ENCODE data around the gene MMEL1.

Gene MMEL1

GRCh38 chr1:2546515-2547209 lies 86.2 kb downstream of the MMEL1 start:
- Histone ChIP-seq H3K4me3 (ENCODE audit: low read depth, low read length) (peak overlapping the region; percentile 29), H3K79me1 (ENCODE audit: low read length) (peaks cover 8% of the 10 kb centered on the region), H4K12ac (ENCODE audit: low read depth, low read length) (no peak overlapping the region), H3K14ac (ENCODE audit: low read length) (peak overlapping the region; percentile 49), H3K27ac (ENCODE audit: low read depth, low read length) (no peak overlapping the region), H3K9ac (ENCODE audit: low read length) (no peak overlapping the region), H2BK120ac (ENCODE audit: insufficient read depth, low read length, poor library complexity) (no peak overlapping the region), H2BK5ac (ENCODE audit: low read depth, low read length, poor library complexity) (no peak overlapping the region), H4K91ac (ENCODE audit: low read depth, low read length) (peak overlapping the region; percentile 20), H3K4me1 (ENCODE audit: control insufficient read depth in 1 of 2, insufficient read depth in 2 of 2, low read length in 2 of 2) (peaks cover 13 to 21% of the 10 kb centered on the region in 2 experiments), H3K27me3 (ENCODE audit: insufficient read depth, low read length) (no peaks in the 10 kb centered on the region), H4K8ac (ENCODE audit: low read depth, low read length) (peak overlapping the region; percentile 55), H3K36me3 (ENCODE audit: control insufficient read depth in 1 of 2, insufficient read depth in 2 of 2, low read length in 2 of 2) (no peaks in the 10 kb centered on the region), H3K23ac (ENCODE audit: low read length) (no peak overlapping the region), H3K9me3 (ENCODE audit: insufficient read depth, low read depth, low read length) (no peaks in the 10 kb centered on the region), H3K79me2 (ENCODE audit: control insufficient read depth, insufficient read depth, low read length, poor library complexity) (no peaks in the 10 kb centered on the region), H2AFZ (ENCODE audit: insufficient read depth, low read length, poor library complexity) (peak overlapping the region; percentile 32), H3K18ac (ENCODE audit: low read length) (peak overlapping the region; percentile 71), H3K4me2 (ENCODE audit: low read length) (peak overlapping the region; percentile 57), H2AK5ac (ENCODE audit: low read length) (no peak overlapping the region), H3K4ac (ENCODE audit: low read depth, low read length) (no peak overlapping the region), H2BK12ac (ENCODE audit: low read length) (no peak overlapping the region)
- WGBS (ENCODE audit: extremely low coverage, insufficient coverage, insufficient read length) = no CpG with 5 or more reads among the region's 52 CpGs
- DNase-seq = peak; percentile 62 to 77

GRCh38 chr1:2545754-2546514 lies 86.9 kb downstream of the MMEL1 start:
- peak overlapping the region; percentile 32 for H2AFZ ChIP-seq (ENCODE audit: insufficient read depth, low read length, poor library complexity)
- no peaks in the 10 kb centered on the region for H3K9me3 ChIP-seq (ENCODE audit: insufficient read depth, low read depth, low read length)
- H3K4ac ChIP-seq (ENCODE audit: low read depth, low read length) = no peak overlapping the region
- peak overlapping the region; percentile 29 for H3K4me3 ChIP-seq (ENCODE audit: low read depth, low read length)
- no peak overlapping the region for H3K27ac ChIP-seq (ENCODE audit: low read depth, low read length)
- H3K9ac ChIP-seq (ENCODE audit: low read length) = no peak overlapping the region
- peak overlapping the region; percentile 71 for H3K18ac ChIP-seq (ENCODE audit: low read length)
- H3K27me3 ChIP-seq (ENCODE audit: insufficient read depth, low read length) = peaks cover 2% of the 10 kb centered on the region
- H2BK120ac ChIP-seq (ENCODE audit: insufficient read depth, low read length, poor library complexity) = no peak overlapping the region
- peak overlapping the region; percentile 20 for H4K91ac ChIP-seq (ENCODE audit: low read depth, low read length)
- no peak overlapping the region for H2BK5ac ChIP-seq (ENCODE audit: low read depth, low read length, poor library complexity)
- WGBS (ENCODE audit: extremely low coverage, insufficient coverage, insufficient read length) = no CpG with 5 or more reads among the region's 43 CpGs
- H3K79me2 ChIP-seq (ENCODE audit: control insufficient read depth, insufficient read depth, low read length, poor library complexity) = no peaks in the 10 kb centered on the region
- no peak overlapping the region for H2BK12ac ChIP-seq (ENCODE audit: low read length)
- H4K8ac ChIP-seq (ENCODE audit: low read depth, low read length) = peak overlapping the region; percentile 55
- H2AK5ac ChIP-seq (ENCODE audit: low read length) = no peak overlapping the region
- no peaks in the 10 kb centered on the region for H3K36me3 ChIP-seq (ENCODE audit: control insufficient read depth in 1 of 2, insufficient read depth in 2 of 2, low read length in 2 of 2)
- DNase-seq = peak; percentile 87 to 90
- peak overlapping the region; percentile 57 for H3K4me2 ChIP-seq (ENCODE audit: low read length)
- peak overlapping the region; percentile 49 for H3K14ac ChIP-seq (ENCODE audit: low read length)
- peaks cover 8% of the 10 kb centered on the region for H3K79me1 ChIP-seq (ENCODE audit: low read length)
- peaks cover 13 to 21% of the 10 kb centered on the region in 2 experiments for H3K4me1 ChIP-seq (ENCODE audit: control insufficient read depth in 1 of 2, insufficient read depth in 2 of 2, low read length in 2 of 2)
- H4K12ac ChIP-seq (ENCODE audit: low read depth, low read length) = no peak overlapping the region
- no peak overlapping the region for H3K23ac ChIP-seq (ENCODE audit: low read length)

GRCh38 chr1:2544875-2545640 lies 87.8 kb downstream of the MMEL1 start:
- peak overlapping the region; percentile 25 for H2BK12ac ChIP-seq (ENCODE audit: low read length)
- peaks cover 13 to 21% of the 10 kb centered on the region in 2 experiments for H3K4me1 ChIP-seq (ENCODE audit: control insufficient read depth in 1 of 2, insufficient read depth in 2 of 2, low read length in 2 of 2)
- H3K79me2 ChIP-seq (ENCODE audit: control insufficient read depth, insufficient read depth, low read length, poor library complexity) = no peaks in the 10 kb centered on the region
- H2BK5ac ChIP-seq (ENCODE audit: low read depth, low read length, poor library complexity) = no peak overlapping the region
- no peak overlapping the region for H3K4me3 ChIP-seq (ENCODE audit: low read depth, low read length)
- H3K36me3 ChIP-seq (ENCODE audit: control insufficient read depth in 1 of 2, insufficient read depth in 2 of 2, low read length in 2 of 2) = no peaks in the 10 kb centered on the region
- H3K27ac ChIP-seq (ENCODE audit: low read depth, low read length) = no peak overlapping the region
- no peak overlapping the region for H3K23ac ChIP-seq (ENCODE audit: low read length)
- H2AK5ac ChIP-seq (ENCODE audit: low read length) = no peak overlapping the region
- DNase-seq = peak; percentile 86 to 89
- no peak overlapping the region for H3K18ac ChIP-seq (ENCODE audit: low read length)
- H3K4me2 ChIP-seq (ENCODE audit: low read length) = no peak overlapping the region
- no peak overlapping the region for H2BK120ac ChIP-seq (ENCODE audit: insufficient read depth, low read length, poor library complexity)
- no peaks in the 10 kb centered on the region for H3K9me3 ChIP-seq (ENCODE audit: insufficient read depth, low read depth, low read length)
- H4K8ac ChIP-seq (ENCODE audit: low read depth, low read length) = no peak overlapping the region
- peak overlapping the region; percentile 20 for H4K91ac ChIP-seq (ENCODE audit: low read depth, low read length)
- peaks cover 8% of the 10 kb centered on the region for H3K79me1 ChIP-seq (ENCODE audit: low read length)
- H2AFZ ChIP-seq (ENCODE audit: insufficient read depth, low read length, poor library complexity) = peak overlapping the region; percentile 11
- no peak overlapping the region for H3K14ac ChIP-seq (ENCODE audit: low read length)
- no peak overlapping the region for H3K4ac ChIP-seq (ENCODE audit: low read depth, low read length)
- H4K12ac ChIP-seq (ENCODE audit: low read depth, low read length) = no peak overlapping the region
- WGBS (ENCODE audit: extremely low coverage, insufficient coverage, insufficient read length) = no CpG with 5 or more reads among the region's 19 CpGs
- H3K27me3 ChIP-seq (ENCODE audit: insufficient read depth, low read length) = peaks cover 4% of the 10 kb centered on the region
- no peak overlapping the region for H3K9ac ChIP-seq (ENCODE audit: low read length)

- H2AFZ ChIP-seq (ENCODE audit: insufficient read depth, low read length, poor library complexity) = no peak overlapping the region
- H3K27ac ChIP-seq (ENCODE audit: low read depth, low read length) = no peak overlapping the region
- peaks cover 13 to 21% of the 10 kb centered on the region in 2 experiments for H3K4me1 ChIP-seq (ENCODE audit: control insufficient read depth in 1 of 2, insufficient read depth in 2 of 2, low read length in 2 of 2)
- no peak overlapping the region for H3K4me3 ChIP-seq (ENCODE audit: low read depth, low read length)
- no peak overlapping the region for H4K91ac ChIP-seq (ENCODE audit: low read depth, low read length)
- WGBS (ENCODE audit: extremely low coverage, insufficient coverage, insufficient read length) = no CpG with 5 or more reads among the region's 26 CpGs
- no peak overlapping the region for H3K9ac ChIP-seq (ENCODE audit: low read length)
- H3K23ac ChIP-seq (ENCODE audit: low read length) = no peak overlapping the region
- no peak overlapping the region for H4K12ac ChIP-seq (ENCODE audit: low read depth, low read length)
- no peak for DNase-seq
- no peak overlapping the region for H3K18ac ChIP-seq (ENCODE audit: low read length)
- H2AK5ac ChIP-seq (ENCODE audit: low read length) = no peak overlapping the region
- no peaks in the 10 kb centered on the region for H3K79me2 ChIP-seq (ENCODE audit: control insufficient read depth, insufficient read depth, low read length, poor library complexity)
- no peaks in the 10 kb centered on the region for H3K9me3 ChIP-seq (ENCODE audit: insufficient read depth, low read depth, low read length)
- H3K4me2 ChIP-seq (ENCODE audit: low read length) = no peak overlapping the region
- no peaks in the 10 kb centered on the region for H3K36me3 ChIP-seq (ENCODE audit: control insufficient read depth in 1 of 2, insufficient read depth in 2 of 2, low read length in 2 of 2)
- H4K8ac ChIP-seq (ENCODE audit: low read depth, low read length) = no peak overlapping the region
- no peak overlapping the region for H2BK12ac ChIP-seq (ENCODE audit: low read length)
- H2BK5ac ChIP-seq (ENCODE audit: low read depth, low read length, poor library complexity) = no peak overlapping the region
- peaks cover 4% of the 10 kb centered on the region for H3K27me3 ChIP-seq (ENCODE audit: insufficient read depth, low read length)
- no peak overlapping the region for H3K4ac ChIP-seq (ENCODE audit: low read depth, low read length)
- H3K14ac ChIP-seq (ENCODE audit: low read length) = no peak overlapping the region
- H3K79me1 ChIP-seq (ENCODE audit: low read length) = peaks cover 8% of the 10 kb centered on the region
- H2BK120ac ChIP-seq (ENCODE audit: insufficient read depth, low read length, poor library complexity) = no peak overlapping the region
These were observed 88.5 kb downstream of the MMEL1 start for GRCh38 chr1:2544093-2544874.
